HG03558 (cell line): ENCODE data around the gene ARAP1.
A peak's percentile ranks its signal among the peaks of the same experiment; 100 is the strongest.

Experiments used
- ATAC-seq: cut with Tn5 transposase; IDR thresholded peaks from one replicate; pipeline ENCODE4 v1.9.1; 2021; ENCODE audit warnings: moderate number of reproducible peaks; ENCODE audit not compliant: unreplicated experiment; ENCODE audit errors: extremely low read depth

The ARAP1 gene

GRCh38 chr11:72672597-72673238 lies 79.5 kb downstream of the ARAP1 start:
- ATAC-seq: no peak

- no peak for ATAC-seq
Measured at GRCh38 chr11:72671152-72672099, 80.8 kb downstream of the ARAP1 start.

- ATAC-seq: no peak
Measured at GRCh38 chr11:72670041-72670440, 82.2 kb downstream of the ARAP1 start.

- no peak for ATAC-seq
Measured at GRCh38 chr11:72669527-72669926, 82.7 kb downstream of the ARAP1 start.

GRCh38 chr11:72668629-72669347 lies 83.4 kb downstream of the ARAP1 start:
- peak; percentile 62 for ATAC-seq

GRCh38 chr11:72665911-72666472 lies 86.2 kb downstream of the ARAP1 start:
- no peak for ATAC-seq

GRCh38 chr11:72662036-72662435 lies 90.2 kb downstream of the ARAP1 start:
- ATAC-seq: no peak

- no peak for ATAC-seq
Measured at GRCh38 chr11:72661486-72661885, 90.7 kb downstream of the ARAP1 start.

- ATAC-seq: no peak
Measured at GRCh38 chr11:72658989-72659640, 93.1 kb downstream of the ARAP1 start.

- ATAC-seq: no peak
Measured at GRCh38 chr11:72657411-72658100, 94.7 kb downstream of the ARAP1 start.

- no peak for ATAC-seq
Measured at GRCh38 chr11:72655896-72656464, 96.2 kb downstream of the ARAP1 start.

GRCh38 chr11:72655014-72655413 lies 97.2 kb downstream of the ARAP1 start:
- no peak for ATAC-seq

- ATAC-seq: no peak
Measured at GRCh38 chr11:72653649-72654048, 98.6 kb downstream of the ARAP1 start.

GRCh38 chr11:72652873-72653630 lies 99.2 kb downstream of the ARAP1 start:
- no peak for ATAC-seq

- ATAC-seq: no peak
Measured at GRCh38 chr11:72652133-72652532, 100.1 kb downstream of the ARAP1 start.

GRCh38 chr11:72649215-72649976 lies 102.8 kb downstream of the ARAP1 start:
- no peak for ATAC-seq

GRCh38 chr11:72648384-72649136 lies 103.6 kb downstream of the ARAP1 start:
- no peak for ATAC-seq
